Measurements from ENCODE around the gene EFHC1. TPM values are rescaled to one million over a fixed set of nuclear protein-coding genes. Genes with fewer than 3 reads are reported as not detected.
A peak's percentile ranks its signal among the peaks of the same experiment; 100 is the strongest.

Gene EFHC1
- total and polyA plus RNA-seq, 2 of the 13 experiments (the other 11 are each of a cell fraction or from before 2014, with no cell fraction given): 23.4 to 29.5 TPM

DNA sequence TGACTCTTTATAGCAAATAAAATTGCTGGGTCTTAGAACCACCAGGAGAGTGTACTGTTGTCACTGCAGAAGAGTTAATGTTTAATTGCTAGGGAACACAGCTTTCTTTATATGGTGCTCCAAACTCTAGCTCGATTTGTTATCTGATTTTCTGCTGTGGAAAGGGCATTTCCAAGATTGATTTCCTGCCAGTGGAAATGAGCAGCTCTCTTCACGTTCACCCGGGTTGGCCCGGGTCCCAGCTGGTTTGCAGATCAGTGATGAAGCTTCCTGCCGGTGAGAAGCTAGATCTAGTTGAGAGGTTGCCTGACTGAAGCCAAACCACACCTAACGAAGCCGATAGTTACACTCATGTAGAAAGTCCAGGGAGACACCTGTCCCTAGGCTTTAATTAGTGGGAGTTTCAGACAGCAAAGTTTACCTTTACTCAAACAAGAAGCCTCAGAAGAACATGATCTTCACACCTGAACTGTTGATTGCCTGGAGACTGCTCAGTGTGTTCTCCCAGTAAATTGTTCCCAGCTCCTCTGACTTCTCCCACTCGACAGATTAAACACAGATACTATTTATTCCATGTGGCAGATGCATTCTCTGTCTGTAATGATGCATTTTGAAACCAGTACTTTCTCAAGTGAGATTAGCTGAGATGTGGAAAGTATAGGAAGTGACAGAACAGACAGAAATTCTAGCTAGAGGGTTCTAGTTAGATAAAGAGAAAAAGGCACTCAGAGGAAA, 30.3 kb upstream of the EFHC1 start (continued):
- TF ChIP-seq, protein P1, sequence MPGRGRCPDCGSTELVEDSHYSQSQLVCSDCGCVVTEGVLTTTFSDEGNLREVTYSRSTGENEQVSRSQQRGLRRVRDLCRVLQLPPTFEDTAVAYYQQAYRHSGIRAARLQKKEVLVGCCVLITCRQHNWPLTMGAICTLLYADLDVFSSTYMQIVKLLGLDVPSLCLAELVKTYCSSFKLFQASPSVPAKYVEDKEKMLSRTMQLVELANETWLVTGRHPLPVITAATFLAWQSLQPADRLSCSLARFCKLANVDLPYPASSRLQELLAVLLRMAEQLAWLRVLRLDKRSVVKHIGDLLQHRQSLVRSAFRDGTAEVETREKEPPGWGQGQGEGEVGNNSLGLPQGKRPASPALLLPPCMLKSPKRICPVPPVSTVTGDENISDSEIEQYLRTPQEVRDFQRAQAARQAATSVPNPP (CRISPR knock-in tag; IDR thresholded peaks at IDR 0.05): no peak
- TF ChIP-seq ZFP82 (CRISPR knock-in tag; IDR thresholded peaks at IDR 0.05; ENCODE audit: borderline replicate concordance) (no peak), RORA (CRISPR knock-in tag; IDR thresholded peaks at IDR 0.05) (0 out of 2 replicates have a peak, but pooled peaks have one; percentile 5), RBM39 (IDR thresholded peaks at IDR 0.05; ENCODE audit: low read depth, low read length, poor library complexity, severe bottlenecking) (no peak), MEIS2 (CRISPR knock-in tag; IDR thresholded peaks at IDR 0.05) (peak; percentile 98), AHR (CRISPR knock-in tag; IDR thresholded peaks at IDR 0.05) (0 out of 2 replicates have a peak, but pooled peaks have one; percentile 46), ZMYM4 (CRISPR knock-in tag; IDR thresholded peaks at IDR 0.05) (peak; percentile 94), ZNF350 (CRISPR knock-in tag; IDR thresholded peaks at IDR 0.05; ENCODE audit: borderline replicate concordance, low read depth) (peak; percentile 22; the same call in 1 of the 2 replicates), ZNF205 (CRISPR knock-in tag; IDR thresholded peaks at IDR 0.05) (0 out of 2 replicates have a peak, but pooled peaks have one; percentile 20), IRF2 (CRISPR knock-in tag; IDR thresholded peaks at IDR 0.05) (no peak; the same call in 1 of the 2 replicates), HNRNPUL1 (IDR thresholded peaks at IDR 0.05; ENCODE audit: low read depth, low read length) (0 out of 2 replicates have a peak, but pooled peaks have one; percentile 53), ZNF558 (CRISPR knock-in tag; IDR thresholded peaks at IDR 0.05; ENCODE audit: borderline replicate concordance) (no peak), ZNF432 (CRISPR knock-in tag; IDR thresholded peaks at IDR 0.05; ENCODE audit: borderline replicate concordance) (no peak), NKX3-1 (CRISPR knock-in tag; IDR thresholded peaks at IDR 0.05) (0 out of 2 replicates have a peak, but pooled peaks have one; percentile 20), TEAD2 (CRISPR knock-in tag; IDR thresholded peaks at IDR 0.05) (no peak), ZNF713 (CRISPR knock-in tag; IDR thresholded peaks at IDR 0.05) (no peak), HMG20A (CRISPR knock-in tag; IDR thresholded peaks at IDR 0.05; ENCODE audit: borderline replicate concordance) (peak; percentile 45; the same call in 1 of the 2 replicates), ZSCAN22 (CRISPR knock-in tag; IDR thresholded peaks at IDR 0.05) (no peak), KLF6 (CRISPR knock-in tag; IDR thresholded peaks at IDR 0.05) (peak; percentile 22; the same call in 1 of the 2 replicates)
- TF ChIP-seq, protein P2, sequence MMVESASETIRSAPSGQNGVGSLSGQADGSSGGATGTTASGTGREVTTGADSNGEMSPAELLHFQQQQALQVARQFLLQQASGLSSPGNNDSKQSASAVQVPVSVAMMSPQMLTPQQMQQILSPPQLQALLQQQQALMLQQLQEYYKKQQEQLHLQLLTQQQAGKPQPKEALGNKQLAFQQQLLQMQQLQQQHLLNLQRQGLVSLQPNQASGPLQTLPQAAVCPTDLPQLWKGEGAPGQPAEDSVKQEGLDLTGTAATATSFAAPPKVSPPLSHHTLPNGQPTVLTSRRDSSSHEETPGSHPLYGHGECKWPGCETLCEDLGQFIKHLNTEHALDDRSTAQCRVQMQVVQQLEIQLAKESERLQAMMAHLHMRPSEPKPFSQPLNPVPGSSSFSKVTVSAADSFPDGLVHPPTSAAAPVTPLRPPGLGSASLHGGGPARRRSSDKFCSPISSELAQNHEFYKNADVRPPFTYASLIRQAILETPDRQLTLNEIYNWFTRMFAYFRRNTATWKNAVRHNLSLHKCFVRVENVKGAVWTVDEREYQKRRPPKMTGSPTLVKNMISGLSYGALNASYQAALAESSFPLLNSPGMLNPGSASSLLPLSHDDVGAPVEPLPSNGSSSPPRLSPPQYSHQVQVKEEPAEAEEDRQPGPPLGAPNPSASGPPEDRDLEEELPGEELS (CRISPR knock-in tag; IDR thresholded peaks at IDR 0.05): peak; percentile 63
- TF ChIP-seq, protein P3, sequence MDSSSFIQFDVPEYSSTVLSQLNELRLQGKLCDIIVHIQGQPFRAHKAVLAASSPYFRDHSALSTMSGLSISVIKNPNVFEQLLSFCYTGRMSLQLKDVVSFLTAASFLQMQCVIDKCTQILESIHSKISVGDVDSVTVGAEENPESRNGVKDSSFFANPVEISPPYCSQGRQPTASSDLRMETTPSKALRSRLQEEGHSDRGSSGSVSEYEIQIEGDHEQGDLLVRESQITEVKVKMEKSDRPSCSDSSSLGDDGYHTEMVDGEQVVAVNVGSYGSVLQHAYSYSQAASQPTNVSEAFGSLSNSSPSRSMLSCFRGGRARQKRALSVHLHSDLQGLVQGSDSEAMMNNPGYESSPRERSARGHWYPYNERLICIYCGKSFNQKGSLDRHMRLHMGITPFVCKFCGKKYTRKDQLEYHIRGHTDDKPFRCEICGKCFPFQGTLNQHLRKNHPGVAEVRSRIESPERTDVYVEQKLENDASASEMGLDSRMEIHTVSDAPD (CRISPR knock-in tag; IDR thresholded peaks at IDR 0.05): peak; percentile 83; the same call in 1 of the 2 replicates
- TF ChIP-seq, protein P4, sequence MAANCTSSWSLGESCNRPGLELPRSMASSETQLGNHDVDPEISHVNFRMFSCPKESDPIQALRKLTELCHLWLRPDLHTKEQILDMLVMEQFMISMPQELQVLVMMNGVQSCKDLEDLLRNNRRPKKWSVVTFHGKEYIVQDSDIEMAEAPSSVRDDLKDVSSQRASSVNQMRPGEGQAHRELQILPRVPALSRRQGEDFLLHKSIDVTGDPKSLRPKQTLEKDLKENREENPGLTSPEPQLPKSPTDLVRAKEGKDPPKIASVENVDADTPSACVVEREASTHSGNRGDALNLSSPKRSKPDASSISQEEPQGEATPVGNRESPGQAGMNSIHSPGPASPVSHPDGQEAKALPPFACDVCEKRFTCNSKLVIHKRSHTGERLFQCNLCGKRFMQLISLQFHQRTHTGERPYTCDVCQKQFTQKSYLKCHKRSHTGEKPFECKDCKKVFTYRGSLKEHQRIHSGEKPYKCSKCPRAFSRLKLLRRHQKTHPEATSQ (CRISPR knock-in tag; IDR thresholded peaks at IDR 0.05; ENCODE audit: borderline replicate concordance): peak; percentile 73; the same call in 1 of the 2 replicates
- TF ChIP-seq, protein P5, sequence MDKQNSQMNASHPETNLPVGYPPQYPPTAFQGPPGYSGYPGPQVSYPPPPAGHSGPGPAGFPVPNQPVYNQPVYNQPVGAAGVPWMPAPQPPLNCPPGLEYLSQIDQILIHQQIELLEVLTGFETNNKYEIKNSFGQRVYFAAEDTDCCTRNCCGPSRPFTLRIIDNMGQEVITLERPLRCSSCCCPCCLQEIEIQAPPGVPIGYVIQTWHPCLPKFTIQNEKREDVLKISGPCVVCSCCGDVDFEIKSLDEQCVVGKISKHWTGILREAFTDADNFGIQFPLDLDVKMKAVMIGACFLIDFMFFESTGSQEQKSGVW (CRISPR knock-in tag; IDR thresholded peaks at IDR 0.05; ENCODE audit: borderline replicate concordance): no peak
